GOT3 (cell line): Measurements from ENCODE around the gene KLHL2.
"Not testable (repeated sequence)": the region's sequence is repeated elsewhere in the genome, so short reads cannot be mapped to it uniquely, and the experiment has no call there.

Experiments used
- DNase-seq: peaks from one replicate; lab custom pipeline; 2025; ENCODE audit warnings: mixed read lengths; lab: John Stamatoyannopoulos, UW

KLHL2 gene

DNA sequence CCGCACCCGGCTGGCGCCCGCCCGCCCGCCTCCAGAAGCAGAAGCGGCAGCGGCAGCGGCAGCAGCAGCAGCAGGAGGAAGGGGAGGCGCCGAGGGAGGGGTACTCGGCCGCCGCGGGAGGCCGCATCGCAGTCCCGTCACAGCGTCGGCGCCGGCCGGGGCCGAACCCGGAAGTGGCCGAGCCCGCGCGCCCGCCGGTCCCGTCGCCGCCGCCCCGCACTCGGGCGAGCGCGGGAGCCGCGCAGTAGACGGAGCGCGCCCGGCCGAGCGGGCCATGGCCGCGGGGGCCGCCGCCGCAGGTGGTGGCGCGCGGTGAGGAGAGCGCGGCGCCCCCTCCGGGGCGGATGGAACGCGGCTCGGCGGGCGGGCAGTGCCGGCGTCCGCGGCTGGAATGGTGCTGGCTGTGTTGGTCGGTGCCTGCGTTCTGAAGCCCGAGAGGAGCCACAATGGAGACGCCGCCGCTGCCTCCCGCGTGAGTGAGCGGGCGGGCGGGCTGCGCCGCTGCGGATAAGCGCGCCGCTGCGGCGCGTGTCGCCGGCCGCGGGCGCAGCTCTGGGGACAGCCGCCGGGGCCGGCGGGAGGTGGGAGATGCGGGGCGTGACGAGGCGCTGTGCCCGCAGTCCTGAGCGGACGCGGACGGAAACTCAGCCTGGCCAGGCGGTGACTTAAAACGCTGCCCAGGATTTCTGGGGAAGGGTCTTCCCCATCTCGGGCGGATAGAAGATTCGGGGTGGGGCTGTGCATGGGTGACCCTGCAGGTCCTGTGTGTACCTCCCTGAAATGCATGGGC lies at the start of gene KLHL2:
Gene KLHL2 (plus strand): TSS at position 131 of the 790 bp plus-strand sequence. CDS start 316 bp downstream, at position 447.
- DNase-seq, result no peak

DNA sequence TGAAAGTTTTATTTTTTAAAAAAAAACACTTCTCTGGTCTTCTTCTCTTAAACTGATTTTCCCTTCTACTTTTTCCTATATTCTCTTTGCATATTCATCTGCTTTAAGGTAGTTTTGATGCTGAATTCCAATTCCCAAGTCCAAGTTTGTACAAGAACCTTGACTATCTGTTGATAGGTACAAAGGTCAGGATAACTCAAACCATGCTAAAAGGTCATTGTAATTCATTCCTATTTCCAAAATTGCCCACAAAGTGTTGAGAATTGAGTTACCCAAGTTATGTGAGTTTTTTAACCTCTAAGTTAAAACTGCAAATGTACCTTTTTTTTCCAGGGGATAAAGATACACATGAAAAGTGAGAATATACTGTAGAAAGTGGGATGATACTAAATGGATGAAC lies 48.6 kb upstream of the KLHL2 start:
- DNase-seq, result no peak

DNA sequence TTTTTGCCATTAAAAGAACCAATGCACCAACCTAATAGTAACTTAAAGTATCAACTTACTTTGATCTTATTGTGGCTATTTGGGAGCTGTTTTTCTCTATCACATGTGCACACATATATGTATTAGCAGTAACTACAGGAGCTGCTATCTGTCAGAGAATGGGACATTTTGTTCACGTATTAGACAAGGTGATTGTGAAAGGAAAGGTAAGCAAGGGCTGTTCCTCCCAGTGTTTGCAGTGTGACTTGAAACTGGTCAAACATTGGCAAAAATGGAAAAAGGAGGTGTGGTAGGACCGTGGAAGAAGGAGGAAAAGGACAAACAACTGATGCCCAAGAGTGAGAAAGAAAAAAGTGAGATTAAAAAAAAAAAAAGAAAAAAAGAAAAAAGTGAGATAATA lies 43.1 kb upstream of the KLHL2 start:
- DNase-seq, result no peak

DNA sequence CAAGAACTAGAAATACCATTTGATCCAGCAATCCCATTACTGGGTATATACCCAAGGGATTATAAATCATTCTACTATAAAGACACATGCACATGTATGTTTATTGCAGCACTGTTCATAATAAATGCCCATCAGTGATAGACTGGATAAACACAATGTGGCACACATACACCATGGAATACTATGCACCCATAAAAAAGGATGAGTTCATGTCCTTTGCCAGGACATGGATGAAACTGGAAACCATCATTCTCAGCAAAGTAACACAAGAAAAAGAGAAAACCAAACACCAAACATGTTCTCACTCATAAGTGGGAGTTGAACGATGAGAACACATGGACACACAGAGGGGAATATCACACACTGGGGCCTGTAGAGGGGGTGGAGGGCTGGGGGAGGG lies 40.5 kb upstream of the KLHL2 start:
- not testable (repeated sequence) for DNase-seq

DNA sequence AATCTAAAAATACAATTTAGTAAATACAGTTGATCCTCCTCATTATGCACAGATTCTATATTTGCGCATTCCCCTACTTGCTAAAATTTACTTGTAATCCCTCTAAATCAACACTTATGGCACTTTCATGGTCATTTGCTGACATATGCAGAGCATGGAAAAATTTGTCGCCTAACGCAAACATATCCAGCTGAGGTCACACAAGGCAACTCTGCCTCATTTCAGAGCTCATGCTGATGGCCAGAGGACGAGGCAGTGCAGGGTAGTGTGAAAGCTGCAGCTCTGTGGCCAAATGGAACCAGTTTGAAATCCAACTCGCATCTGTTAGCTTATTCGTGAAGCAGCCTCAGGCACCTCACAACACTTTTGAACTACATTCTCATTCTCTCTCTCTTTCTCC lies 39.7 kb upstream of the KLHL2 start:
- DNase-seq, result no peak

DNA sequence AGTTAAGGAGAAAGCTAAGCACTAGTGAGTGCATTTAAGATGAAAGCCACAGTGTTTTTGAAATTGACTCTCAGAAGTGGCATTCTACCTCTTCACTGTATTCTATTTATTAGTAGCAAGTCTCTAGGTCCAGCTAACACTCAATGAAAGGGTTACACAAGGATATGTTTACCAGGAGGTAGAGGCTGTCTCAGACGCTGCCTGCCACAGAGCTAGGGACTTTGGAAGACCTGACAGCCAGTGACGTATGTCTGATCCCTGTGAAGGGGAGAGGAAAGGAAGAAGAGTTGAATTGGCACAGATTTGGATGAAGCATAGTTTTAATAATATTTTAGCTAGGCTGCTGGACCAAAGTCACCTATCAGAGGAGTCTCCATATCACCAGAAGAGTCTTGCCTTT lies 36.5 kb upstream of the KLHL2 start:
- DNase-seq, result no peak

DNA sequence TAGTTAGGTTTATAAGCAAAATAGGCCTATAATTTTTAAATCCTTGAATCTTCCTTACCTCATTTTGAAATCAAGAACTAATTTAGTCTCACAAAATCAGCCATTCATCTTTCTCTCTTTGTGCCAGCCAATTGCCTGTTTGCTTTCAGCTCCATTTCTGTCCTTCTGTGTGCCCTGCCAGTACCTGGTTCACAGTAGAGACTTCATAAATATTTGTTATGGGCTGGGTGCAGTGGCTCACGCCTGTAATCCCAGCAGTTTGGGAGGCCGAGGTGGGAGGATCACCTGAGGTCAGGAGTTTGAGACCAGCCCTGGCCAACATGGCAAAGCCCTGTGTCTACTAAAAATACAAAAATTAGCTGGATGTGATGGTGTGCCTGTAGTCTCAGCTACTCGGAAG lies 31.9 kb upstream of the KLHL2 start:
- DNase-seq, result not testable (repeated sequence)

DNA sequence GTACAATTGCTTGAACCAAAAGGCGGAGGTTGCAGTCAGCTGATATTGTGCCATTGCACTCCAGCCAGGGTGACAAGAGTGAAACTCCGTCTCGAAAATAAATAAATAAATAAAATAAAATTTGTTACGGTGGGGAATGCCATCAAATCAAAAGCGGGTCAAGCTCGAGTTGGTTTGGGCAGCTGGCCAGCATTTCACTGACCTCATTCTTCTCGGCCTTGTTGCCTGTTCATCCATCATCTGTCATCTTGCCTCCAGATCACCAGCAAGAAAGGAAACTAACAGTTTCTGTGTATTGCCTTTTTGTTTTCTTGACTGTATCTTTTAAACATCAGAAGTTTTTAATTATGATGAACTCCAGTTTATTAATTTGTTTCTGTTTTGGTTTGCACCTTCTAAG lies 31.5 kb upstream of the KLHL2 start:
- DNase-seq, result no peak

DNA sequence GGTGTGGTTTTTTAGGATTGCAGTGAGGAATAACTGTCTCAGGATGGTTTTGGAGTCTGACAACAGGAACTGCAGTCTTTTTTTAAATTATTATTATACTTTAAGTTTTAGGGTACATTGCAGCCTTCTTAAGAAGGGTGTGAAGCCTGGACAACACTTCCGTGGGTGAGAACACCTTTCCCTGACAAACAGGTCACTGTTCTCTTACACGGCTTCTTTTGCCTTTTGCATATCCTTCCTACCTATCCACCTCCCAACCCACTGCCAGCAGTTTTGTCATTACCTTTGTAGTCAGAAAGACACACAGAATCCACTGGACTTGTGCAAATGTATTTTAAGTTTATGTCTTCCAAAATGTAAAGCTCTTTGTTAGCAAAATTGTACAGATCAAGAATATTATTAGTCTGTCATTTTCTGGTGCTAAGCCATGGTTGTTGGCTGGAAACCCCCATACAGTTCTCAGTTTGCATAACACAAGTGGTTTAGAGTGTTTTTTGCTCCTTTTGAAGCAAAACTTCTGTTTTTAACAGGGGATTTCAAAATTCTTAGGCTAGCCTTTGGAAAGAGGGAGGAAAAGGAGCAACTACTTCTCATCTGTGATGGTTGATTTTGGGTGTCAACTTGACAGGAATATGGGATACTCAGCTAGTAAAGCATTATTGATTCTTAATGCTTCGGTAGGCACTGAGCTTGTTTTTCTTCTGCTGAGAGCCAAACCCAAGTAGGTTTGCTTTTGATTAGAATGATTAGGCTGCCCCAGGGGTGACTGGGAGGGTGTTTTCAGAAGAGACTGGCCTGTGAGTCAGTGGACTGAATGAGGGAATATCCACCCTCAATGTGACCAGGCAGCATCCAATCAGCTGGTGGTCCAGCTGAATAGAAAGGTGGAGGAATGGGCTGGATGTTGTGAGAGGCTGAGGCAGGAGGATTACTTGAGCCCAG lies 29.4 kb upstream of the KLHL2 start:
- no peak for DNase-seq

- DNase-seq, result no peak
Observed at GRCh38 chr4:165184220-165184619, 23.1 kb upstream of the KLHL2 start.

GRCh38 chr4:165184998-165185397 lies 22.4 kb upstream of the KLHL2 start:
- not testable (repeated sequence) for DNase-seq

GRCh38 chr4:165185448-165185847 lies 21.9 kb upstream of the KLHL2 start:
- no peak for DNase-seq

GRCh38 chr4:165190591-165191347 lies 16.6 kb upstream of the KLHL2 start:
- DNase-seq, result no peak

DNA sequence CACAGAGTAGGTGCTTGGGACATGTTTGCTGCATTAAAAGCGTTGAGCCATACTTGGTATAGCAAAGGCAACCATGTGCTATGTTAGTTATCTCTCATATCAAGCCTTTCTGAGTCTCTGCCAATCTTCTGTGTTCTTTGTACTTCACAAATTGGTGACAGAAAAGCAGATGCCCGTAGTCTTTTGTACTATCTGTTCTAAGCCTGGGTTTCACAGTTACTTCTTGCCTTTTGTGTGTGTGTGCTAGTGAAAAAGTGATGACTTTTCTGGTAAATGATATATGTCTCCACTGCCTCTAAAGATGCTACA lies 16.1 kb upstream of the KLHL2 start:
- no peak for DNase-seq

DNA sequence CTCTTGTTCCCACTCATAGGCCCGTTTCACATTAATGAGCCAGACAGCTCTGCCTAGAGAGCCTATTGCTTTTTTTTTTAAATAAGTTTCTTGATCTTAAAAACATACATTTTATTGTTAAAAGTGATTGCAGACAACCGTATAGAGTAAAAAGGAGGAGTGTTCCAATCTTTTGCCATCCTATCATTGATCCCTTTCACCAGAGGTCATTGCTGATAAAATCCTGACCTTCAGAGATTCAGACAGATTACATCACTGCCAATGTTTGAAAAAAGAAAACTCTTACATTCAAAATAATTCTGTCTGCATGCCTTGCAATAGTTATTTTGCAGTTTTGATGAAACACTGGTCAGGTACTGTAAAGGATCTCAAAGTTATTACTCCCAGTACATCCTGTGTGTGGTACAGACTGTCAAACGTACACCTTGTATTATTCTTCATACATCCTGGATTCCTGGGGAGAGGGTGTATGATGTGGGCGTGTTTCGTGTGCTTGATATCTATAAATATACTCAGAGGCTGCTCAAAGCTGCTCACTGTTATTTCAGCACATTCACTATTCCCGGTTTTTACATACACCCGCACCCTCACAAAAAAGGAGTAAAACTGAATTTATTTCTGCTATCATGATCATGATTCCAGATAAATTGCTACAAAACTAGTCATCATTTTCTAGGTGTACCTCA lies 15.4 kb upstream of the KLHL2 start:
- DNase-seq, result no peak

GRCh38 chr4:165192500-165192898 lies 14.9 kb upstream of the KLHL2 start:
- no peak for DNase-seq

- no peak for DNase-seq
Observed at GRCh38 chr4:165192956-165193355, 14.4 kb upstream of the KLHL2 start.

DNA sequence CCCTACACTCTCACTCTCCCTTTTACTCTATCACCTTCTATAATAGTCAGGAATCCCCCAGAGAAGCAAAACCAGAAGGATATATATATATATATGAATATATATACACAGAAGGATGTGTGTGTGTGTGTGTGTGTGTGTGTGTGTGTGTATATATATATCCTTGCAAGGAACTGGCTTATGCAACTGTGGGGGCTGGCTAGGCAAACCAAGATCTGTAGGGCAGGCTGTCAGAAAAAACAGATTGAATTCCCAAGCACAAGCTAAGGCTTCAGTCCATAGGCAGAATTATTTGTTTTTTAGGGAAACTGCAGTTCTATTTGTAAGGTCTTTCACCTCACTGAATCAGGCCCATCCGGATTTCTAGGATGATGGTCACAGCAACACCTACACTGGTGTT lies 13.0 kb upstream of the KLHL2 start:
- DNase-seq, result no peak

DNA sequence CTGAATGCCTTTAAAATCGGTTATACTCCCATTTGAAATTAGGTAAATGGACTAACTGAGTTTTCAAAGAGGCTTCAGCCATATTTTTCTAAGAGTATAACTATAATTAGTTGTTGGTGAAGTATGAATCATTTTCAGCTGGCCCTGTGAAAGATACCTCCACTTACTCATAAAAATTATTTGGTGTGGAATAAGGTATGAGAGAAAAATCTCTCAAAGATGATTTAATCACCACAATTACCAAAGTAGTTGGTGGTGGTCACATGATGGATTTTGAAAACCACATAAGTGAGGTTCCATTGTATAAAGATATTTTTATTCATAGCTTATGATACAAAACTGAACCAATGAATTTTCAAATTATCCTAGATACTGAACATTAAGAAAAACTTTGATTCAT lies 9.0 kb upstream of the KLHL2 start:
- no peak for DNase-seq

DNA sequence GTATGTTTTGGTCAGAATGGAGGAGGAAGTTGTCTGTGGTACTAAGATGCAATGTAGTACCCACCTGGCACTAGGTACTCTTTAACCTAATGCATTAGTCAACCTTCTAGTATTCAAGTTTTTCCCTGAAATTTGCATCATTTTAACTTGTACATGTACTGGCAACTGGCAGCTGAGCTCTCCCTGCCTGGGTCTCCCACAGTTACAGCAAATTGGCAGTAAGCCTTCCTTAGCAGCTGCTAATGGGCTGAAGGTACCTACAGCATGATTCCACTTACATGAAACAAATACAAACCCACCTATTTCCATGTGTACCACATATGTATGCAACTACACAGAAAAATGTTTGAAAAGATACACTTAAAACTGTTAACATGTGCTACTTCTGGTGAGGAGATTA lies 8.1 kb upstream of the KLHL2 start:
- DNase-seq, result no peak

GRCh38 chr4:165199722-165200121 lies 7.6 kb upstream of the KLHL2 start:
- DNase-seq, result no peak

GRCh38 chr4:165201806-165202205 lies 5.6 kb upstream of the KLHL2 start:
- DNase-seq, result no peak
